SIG-M5 (cell line): ENCODE measurements around the gene PPP2R3B.
"Not testable (repeated sequence)": the region's sequence is repeated elsewhere in the genome, so short reads cannot be mapped to it uniquely, and the experiment has no call there.

ENCODE experiments used
- DNase-seq: peaks from one replicate; lab custom pipeline; 2025; lab: John Stamatoyannopoulos, UW

The PPP2R3B gene, protein sequence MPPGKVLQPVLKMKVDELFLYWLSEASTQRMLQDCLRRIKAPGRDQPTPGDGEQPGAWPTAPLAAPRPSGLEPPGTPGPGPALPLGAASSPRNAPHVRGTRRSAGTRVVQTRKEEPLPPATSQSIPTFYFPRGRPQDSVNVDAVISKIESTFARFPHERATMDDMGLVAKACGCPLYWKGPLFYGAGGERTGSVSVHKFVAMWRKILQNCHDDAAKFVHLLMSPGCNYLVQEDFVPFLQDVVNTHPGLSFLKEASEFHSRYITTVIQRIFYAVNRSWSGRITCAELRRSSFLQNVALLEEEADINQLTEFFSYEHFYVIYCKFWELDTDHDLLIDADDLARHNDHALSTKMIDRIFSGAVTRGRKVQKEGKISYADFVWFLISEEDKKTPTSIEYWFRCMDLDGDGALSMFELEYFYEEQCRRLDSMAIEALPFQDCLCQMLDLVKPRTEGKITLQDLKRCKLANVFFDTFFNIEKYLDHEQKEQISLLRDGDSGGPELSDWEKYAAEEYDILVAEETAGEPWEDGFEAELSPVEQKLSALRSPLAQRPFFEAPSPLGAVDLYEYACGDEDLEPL

DNA sequence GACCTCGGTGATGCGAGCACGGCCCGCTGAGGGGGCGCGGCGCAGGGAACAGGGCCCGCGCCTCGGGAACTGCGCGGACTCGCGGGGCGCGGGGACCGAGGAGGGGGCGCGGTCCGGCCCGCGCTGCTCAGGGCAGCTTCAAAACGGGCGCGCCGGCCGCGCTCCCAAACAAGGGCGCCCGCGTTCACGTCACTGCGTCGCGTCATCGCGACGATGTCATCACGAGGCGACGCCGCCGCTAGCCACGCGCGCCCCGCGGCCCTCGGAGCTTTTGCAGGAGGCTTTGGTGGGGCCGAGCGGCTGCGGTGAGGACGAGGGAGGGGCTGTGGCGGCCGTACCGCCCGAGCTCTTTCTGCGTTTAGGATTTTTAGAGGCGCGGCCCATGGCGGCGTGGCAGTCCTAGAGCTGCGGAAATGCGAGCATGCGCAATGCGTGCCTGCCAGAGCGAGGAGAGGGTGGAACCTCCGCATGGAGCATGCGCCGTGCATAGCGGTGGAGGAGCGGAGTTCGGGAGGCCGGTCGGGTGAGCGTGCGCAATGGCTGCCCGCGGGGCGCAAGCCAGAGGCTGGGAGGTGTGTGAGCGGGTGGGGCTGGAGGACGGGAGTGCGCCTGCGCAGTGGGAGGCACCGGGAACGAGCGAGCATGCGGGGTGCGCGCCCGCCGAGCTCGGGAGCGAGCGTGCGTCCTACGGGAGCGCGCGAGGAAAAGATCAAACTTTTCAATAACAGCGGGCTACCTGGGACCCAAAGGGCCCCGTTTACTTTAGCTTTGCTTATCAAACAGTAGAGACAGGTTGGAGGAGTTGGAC, at the start of gene PPP2R3B:
PPP2R3B (minus strand) TSS at position 140 of the 808 bp plus-strand sequence. CDS start 216 bp downstream, outside the sequence.
- DNase-seq: no peak

DNA sequence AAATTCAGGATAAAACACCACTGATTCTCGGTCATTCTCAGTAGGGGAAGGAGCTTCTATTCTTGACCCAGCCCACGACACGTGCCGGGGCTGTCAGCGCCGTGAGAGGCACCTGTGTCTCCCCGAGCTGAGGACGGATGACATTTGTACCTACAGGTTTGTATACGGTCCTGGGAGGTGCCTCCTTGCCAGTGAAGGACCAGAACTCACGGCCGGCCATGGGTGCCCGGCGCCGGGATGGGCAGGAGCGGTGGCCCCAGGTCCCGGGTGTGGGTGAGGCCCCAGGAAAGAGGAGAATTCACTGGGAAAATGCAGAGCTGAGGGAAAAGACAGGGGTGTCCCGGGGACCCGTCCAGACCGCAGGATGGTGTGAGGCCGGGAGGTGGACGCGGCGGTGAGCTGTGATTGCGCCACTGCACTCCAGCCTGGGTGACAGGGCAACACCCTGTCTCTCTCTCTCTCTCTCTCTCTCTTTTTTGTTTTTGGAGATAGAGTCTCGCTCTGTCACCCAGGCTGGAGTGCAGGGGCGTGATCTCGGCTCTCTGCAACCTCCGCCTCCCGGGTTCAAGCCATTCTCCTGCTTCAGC, 48.9 kb upstream of the PPP2R3B start:
- no peak for DNase-seq

DNA sequence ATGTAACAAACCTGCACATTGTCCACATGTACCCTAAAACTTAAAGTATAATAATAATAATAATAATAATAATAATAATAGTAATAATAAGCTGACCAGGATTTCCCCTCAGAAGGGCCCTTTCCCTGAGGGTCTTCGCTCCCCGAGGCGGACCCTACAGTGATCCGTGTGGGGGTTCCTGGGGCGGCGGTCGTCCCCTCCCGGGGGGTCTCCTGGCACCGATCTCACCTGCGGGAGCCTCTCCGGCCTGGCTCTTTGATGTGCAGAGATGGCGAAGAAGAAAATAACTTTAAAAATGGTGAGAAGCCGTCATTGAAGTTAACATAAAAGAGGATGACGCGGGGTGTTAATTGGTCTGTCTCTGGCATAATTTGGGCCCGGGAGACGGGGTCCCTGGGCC, 48.2 kb upstream of the PPP2R3B start:
- DNase-seq: no peak

DNA sequence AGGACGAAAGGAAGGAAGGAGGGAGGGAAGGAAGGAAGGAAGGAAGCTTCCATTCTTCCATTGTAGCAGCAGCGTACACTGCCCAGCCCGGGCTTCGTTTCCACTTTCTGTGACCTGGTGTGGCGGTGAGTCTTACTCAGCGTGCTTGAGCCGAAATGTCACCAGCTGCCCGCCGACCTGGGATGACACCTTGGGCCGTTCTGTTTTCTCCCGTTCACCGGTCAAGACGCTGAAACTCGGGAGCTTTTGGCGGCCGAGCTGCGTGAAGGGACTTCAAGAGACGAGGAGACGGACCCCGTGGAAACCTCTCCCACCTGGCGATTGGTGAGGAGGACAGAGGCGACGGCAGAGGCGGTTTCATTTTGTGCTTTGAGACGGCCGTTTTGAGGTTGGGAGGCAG, 47.1 kb upstream of the PPP2R3B start:
- DNase-seq: no peak

DNA sequence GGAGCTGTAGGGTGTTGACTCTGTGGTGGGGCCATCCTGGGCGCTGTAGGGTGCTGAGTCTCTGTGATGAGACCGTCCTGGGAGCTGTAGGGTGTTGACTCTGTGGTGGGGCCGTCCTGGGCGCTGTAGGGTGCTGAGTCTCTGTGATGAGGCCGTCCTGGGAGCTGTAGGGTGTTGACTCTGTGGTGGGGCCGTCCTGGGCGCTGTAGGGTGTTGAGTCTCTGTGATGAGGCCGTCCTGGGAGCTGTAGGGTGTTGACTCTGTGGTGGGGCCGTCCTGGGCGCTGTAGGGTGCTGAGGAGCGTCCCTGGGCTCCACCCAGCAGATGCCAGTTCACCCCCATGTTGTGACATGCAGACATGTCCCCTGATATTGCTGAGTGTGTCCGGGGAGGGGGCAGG, 46.0 kb upstream of the PPP2R3B start:
- not testable (repeated sequence) for DNase-seq

DNA sequence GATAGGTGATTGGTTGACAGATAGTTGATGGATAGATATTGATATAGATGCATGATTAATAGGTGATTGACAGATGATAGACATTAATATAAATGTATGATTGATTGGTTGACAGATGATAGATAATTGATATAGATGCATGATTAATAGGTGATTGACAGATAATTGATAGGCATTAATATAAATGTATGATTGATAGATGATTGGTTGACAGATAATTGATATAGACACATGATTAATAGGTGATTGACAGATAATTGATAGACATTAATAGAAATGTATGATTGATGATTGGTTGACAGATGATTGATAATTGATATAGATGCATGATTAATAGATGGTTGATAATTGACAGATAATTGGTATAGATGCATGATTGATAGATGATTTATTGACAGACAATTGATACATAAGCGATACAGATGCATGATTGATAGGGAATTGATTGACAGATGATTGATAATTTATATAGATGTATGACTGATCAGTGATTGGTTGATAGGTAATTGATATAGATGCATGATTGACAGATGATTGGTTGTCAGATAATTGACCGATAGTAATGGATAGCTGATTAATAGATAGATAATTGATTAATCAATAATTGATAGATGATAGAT, 44.9 kb upstream of the PPP2R3B start:
- no peak for DNase-seq

DNA sequence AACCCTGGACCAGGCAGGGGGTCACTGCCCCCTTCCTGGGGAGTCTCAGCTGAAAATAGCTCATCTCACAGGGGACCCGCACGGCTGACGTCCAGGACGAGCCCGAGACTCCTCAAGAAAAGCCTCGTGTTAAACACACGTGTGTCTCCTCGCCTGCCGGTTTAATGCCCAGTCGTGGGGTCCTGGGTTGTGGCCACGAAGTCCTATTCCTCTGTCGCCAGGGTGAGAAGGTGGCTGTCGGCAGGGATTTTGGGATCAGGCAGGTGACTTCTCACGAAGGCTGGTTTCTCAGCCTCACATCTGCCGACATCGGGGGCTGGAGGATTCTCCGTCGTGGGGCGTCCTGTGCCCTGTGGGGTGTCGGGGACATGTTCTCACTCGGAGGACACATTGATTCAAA, 44.3 kb upstream of the PPP2R3B start:
- DNase-seq: no peak

DNA sequence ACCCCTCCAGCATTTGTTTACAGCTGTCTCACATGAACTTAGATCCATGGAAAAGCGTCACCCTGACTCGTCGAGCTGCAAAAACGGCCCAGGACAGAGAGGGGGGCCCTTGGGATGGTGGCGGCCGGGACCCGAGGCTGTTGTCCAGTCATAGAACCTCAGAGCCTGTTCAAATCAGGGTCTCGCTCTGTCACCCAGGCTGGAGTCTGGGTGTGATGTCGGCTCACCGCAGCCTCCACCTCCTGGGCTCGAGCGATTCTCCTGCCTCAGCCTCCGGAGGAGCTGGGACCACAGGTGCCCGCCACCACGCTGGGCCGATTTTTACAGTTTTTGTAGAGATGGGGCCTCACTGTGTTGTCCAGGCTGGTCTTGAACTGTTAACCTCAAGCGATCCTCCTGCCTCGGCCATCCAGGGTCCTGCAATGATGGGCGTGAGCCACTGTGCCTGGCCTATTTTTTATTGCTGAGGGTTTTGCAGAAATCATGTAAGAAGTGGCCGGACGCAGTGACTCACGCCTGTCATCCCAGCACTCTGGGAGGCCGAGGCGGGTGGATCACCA, 42.6 kb upstream of the PPP2R3B start:
- no peak for DNase-seq

DNA sequence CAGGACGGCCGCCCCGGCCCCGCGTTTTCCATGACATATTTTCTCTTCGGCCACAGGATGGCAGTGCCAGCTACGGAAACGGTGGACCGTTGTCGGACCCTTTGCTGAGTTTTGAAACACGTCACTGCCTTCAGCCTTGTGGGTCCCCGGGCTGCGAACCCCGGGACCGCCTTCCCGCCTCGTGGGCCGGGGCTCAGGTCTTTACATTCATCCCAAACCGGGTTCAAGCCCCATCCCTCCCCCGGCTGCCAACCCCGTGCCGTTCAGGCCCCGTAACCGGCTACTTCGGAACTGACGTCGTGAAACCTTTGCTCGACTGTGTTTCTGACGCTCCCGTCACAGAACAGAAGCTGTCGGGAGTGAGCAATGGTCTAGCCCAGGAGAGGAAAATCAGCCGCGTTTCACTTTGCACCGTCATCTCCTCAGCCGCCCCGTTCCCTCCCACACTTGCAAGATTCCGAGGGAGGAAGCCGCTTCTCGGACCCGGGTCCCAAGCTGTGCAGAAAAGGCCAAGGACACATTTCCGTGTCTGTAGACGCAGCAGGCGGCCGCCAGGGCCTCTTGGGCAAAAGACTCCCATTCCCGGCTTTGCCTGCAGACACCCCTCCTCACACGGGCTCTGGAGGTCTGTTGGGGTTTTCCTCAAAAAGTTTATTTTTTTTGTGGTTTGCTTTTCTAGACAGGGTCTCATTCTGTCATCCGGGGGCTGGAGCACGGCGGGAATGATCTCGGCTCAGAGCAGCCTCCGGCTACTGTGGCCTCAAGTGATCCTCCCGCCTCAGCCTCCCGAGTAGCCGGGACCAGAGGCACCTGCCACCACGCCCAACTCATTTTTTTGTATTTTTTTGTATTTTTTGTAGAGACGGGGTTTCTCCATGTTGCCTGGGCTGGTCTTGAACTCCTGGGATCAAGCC, 41.4 kb upstream of the PPP2R3B start:
- no peak for DNase-seq

DNA sequence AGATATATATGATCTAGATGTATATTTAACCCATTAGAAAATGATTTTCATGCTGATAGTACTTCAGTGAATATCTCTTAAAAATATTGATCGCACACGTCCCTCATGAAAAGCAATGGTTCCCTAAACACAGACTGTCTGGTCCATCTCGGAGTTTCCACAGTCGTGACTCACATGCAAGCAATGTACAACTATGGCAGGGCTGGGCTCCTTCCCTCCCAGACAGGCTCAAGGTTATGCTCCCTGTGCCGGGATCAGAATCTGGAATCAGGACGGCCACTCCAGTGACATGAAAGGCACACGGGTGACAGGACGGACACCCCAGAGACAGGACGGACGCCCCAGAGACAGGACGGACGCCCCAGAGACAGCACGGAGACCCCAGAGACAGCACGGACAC, 40.2 kb upstream of the PPP2R3B start:
- DNase-seq: no peak

DNA sequence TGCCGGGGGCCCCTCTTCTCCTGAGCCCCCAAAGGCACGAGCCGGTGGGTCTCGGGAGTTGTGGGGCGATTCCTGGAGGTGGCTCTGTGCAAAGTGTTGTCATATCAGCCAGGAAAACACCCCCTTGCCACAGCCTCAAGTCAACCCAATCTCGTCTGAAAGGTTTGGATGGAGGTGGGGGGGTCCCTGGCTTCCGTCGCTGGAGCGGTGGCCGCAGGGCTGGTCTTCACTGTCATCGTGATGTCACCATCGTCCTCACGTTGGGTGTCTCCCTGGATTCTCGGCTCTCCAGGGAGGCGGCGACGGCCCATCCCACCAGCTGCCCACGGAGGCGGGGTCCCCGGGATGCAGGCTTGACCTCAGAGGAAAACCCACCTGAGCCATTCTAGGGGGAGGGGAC, 38.3 kb upstream of the PPP2R3B start:
- no peak for DNase-seq

DNA sequence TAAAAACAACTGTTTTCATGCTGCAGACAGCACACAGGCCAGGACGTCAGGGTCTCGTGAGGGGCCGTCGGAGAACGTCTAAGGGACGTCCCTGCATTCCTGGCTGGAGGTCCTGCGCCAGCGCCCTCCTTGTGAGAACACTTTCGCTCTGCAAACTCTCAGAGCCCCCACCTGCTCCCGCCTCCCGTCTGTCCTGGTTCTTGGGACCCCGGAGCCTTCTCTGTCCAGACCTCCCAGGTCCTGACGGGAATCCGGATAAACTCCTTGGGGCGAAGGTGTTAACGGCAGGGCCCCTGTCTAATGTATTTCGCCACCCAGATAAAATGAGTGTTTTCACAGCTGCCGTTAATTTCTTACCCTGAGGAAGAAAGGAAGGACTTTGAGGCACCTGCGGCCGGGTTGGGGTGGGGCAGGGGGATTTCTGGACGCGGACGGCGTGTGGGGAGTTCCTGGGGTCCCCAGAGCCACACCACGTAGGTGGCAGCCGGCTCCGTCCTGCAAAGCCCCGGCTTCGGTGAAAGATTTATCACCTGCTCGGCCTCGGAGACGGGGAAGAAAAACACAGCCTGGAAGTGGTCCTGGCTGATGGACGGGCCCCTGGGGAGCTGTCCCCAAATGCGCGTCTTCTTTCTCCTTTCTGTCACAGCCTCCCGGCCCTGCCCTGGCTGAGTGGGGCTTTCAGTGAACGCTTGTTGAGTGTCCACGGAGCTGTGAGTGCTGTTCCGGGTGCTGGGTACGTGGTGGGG, 35.1 kb upstream of the PPP2R3B start:
- no peak for DNase-seq

DNA sequence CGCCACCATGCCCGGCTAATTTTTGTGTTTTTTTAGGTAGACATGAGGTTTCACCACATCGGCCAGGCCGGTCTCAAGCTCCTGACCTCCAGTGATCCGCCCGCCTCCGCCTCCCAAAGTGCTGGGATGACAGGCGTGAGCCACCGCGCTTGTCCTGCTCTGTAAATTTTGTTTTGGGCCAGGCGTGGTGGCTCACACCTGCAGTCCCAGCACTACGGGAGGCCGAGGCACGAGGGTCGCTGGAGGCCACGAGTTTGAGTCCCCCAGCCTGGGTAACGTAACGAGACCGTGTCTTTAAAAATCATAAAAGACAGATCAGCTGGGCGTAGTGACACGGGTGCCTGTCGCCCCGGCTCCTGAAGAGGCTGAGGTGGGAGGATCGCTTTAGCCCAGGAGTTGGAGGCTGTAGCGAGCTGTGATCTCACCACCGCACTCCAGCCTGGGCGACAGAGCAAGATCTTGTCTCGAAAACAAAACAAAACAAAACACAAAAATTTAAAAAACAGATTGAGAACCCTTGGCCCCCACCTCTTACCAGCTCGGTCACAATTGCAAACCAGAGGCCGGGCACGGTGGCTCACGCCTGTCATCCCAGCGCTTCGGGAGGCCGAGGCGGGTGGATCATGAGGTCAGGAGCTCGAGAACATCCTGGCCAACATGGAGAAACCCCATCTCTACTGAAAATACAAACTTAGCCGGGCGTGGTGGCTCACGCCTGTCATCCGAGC, 34.0 kb upstream of the PPP2R3B start:
- no peak for DNase-seq

DNA sequence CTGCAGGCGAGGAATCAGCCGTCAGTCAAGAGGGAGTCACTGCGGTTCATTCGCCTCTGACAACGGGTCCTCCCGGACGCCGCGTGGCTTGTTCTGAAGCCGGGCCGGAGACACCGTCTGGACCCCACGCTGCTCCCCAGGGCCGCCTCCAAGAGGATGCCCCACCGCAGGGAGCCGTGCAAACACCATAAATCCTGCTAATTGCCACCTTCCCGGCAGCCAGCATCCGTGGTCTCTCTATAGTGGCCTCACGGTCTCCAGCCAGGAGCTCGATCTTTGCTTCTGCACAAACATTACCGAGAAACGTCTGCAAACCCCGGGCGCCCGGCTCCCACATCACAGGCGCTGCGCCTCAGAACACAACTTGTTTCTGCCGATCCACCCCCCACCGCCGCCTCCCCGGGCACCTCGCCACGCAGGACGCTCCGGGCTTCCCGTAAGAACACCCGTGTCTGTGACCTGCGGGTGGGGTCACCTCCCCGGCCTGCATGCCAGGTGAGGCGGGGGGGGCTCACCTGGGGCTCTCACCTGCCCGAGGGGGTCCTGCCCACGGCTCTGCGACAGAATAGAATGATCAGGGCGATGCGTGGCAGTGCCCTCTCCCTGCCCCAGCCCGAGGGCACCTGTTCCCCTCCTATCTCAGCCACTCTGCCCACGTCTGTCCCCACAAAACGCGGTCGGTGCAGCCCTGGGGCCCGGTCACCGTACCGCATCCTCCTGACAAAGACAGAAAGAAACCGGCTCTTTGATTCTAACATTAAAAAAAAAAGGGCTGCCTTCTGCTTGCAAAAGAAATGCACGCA, 32.4 kb upstream of the PPP2R3B start:
- DNase-seq: no peak

DNA sequence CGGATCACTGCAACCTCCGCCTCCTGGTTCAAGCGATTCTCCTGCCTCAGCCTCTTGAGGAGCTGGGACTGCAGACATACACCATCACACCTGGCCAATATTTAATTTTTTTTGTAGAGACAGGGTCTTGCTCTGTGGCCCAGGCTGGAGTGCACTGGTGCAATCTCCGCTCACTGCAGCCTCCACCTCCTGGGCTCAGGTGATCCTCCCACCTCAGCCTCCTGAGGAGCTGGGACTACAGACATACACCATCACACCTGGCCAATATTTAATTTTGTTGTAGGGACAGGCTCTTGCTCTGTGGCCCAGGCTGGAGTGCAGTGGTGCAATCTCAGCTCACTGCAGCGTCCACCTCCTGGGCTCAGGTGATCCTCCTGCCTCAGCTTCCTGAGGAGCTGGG, 28.8 kb upstream of the PPP2R3B start:
- DNase-seq: not testable (repeated sequence)

DNA sequence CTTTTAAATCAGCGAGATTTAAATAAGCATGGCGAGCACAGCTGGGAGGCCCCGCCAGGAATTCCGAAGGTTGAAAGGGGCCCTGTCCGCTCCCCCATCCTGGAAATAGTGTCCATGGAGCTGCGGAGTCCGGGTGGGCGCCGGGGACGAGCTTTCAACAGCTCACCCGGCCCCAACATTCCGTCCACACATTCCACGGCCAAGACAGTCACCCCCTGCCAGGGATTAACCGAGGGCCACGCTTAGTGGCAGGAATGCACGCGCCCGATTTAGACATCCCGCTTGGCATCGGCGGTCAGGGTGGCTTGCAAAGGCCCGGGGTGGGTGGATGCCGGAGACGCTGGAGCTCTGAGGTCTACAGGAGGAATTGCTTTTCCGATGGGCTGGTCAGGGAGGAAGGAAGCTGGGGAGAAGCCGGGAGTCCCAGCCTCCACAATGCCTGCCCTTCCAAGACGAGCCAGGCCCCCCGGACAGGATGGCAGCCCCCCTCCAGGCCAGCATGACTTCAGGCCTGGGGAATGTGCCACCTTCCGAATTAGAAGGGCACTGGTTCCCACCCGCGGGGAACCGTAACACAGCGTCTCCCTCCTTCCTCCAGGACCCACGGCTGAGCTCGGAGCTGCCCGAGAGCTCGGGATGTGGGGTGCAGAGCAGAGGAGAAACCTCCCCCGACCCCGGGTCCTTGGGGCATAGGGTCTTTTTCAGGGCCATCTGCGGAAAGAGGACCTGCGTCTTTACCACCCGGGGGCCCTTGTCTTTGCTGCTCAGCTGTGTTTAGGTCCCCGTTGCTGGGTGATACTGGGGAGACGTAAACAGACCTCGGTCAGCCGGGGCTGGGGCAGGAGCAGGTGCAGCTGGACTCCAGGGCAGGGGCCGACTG, 26.9 kb upstream of the PPP2R3B start:
- no peak for DNase-seq

DNA sequence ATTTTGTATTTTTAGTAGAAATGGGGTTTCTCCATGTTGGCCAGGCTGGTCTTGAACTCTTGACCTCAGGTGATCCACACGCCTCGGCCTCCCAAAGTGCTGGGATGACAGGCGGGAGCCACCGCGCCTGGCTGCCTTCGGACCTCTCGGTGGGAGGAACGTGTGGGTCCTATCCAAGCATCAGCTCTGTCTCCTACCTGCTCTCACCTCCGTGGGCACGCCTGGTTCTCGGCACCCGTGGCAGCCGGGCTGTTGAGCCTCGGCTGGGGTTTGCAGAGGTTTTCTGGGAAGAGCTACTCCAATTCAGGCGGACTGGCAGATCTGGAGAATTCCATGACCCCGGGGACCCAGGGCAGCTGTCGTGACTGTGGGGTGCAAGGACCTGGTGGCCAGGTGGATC, 23.6 kb upstream of the PPP2R3B start:
- no peak for DNase-seq
